Globus pallidus (tissue), 1 donor: ENCODE data around the gene EXOC6B.

ENCODE experiments used
- DNase-seq: peaks from one replicate; pipeline ENCODE4 v3.0.0-alpha.2; 2015; ENCODE audit warnings: low spot score

EXOC6B gene

DNA sequence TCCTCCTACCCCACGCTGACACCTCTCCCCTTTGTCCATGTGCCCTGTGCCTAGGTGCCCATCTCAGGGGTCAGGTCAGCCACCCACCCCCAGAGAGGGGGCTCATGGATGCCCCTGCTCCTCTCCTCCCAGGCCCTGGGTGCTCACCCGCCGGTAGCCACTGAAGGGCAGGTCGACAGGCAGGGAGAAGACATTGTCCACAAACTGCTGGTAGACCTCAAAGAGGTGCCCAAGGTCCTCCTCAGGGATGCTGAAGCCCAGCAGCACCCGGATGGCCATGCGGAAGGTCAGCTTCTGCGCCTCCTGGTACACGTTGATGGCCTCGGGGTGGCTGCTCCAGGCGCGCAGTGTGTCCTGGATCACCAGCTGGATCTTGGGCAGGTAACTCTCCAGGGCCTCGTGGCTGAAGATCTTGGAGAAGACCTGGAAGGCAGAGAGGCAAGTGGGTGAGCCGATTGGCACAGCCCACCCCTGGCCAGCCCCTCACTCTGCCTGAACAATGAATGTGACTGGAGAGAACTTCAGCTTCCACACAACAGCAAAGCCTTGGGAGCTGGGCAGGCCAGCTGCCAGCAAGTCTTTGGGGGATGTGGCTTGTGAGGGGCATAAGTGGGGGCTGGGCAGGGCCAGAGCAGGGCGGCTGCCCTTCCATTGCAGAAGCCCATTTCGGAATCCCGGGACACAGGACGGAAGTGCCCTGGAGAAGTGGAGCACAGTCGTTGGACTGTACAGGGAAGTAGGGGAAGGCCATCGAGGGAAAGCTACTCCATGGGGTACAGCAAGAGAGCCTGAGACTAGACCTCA lies 690.6 kb downstream of the EXOC6B start:
- no peak for DNase-seq

DNA sequence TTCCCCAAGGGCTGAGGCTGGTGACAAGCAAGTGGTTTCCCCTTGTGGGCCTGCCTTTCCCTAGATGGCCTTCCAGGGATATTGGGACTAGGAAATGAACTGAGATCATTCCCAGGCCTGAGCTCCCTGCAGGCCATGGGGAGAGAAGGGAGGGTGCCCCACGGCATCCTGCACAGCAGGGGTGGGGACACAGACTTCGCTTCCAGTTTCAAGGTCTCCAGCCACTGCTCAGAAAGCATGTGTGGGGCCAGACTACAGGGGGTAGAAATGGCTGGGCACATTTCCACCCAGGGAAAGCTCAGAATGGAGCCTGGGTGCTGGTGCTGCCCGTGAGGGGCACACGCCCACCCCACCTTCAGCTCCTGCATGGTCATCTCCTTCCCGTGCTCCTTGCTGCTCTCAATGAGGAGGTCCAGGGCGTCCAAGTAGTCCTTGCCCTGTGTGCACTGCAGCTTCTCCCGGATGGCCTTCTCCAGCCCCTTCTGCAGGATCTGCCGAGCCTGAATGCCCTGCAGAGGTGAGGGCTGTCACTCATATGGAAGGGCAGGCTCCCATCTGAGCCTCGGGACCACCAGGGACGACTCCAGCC lies 691.3 kb downstream of the EXOC6B start:
- no peak for DNase-seq

DNA sequence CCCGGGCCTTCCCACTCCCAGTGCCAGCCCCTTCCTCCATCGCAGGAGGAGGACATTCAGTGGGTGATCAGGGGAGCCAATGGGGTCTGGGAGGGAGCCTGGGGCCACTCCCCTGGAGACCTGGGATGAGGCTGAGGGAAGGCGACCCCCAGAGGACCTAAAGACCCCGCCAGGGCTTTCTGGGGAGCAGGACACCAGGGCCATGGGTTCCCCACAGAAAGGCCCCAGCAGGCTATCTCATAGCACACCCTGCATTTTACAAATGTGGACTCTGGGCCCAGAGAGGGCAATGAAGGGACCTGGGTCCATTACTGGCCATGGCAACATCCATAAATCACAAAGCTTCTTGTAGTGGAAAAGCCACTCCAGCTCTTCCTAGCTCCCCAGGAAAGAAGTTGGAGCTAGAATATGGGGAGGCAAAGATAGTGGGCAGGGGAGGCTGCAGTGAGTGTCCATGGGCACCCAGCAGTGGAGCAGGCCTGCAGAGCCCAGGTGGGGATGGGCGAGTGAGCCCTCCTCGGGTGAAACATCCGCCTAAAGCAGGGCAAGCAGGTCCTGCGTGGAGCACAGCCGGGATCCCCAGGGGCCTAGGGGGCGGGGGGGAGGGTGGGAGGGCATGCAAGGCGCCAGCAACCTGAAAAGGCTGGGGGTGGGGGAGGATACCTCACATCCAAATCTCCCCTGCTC lies 692.0 kb downstream of the EXOC6B start:
- no peak for DNase-seq

DNA sequence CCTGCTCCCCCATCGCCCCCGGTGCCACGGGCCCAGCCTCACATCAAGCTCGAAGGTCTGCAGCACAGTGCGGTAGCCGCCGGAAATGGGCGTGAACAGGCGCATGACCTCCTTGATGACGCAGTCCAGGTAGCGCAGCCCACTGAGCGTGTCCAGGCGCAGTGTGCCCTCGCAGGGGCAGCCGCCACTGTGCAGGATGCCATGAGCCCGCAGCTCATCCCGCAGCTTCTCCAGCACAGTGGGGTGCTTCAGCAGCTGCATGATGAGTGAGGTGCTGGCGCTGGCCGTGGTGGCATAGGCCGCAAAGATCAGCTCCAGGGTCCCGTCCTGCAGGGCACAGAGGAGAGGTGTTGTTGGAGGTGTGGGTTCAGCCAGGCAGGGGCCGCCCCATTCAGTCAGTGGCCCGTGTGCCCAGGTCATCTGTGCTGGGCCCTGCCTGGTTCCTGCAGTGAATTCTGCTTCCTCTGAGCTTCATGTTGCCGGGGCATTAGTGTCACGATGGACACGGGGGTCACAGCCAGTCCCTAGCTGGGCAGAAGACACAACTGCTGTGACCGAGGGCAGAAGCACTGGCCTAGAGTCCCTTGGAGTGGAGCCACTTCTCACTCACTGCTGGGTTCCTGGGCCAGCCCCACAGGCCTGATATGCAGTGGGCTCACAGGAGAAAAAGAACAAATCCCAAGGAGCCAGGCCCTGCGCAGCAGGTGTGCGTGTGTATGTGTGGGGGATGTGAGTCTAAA lies 692.7 kb downstream of the EXOC6B start:
- no peak for DNase-seq

DNA sequence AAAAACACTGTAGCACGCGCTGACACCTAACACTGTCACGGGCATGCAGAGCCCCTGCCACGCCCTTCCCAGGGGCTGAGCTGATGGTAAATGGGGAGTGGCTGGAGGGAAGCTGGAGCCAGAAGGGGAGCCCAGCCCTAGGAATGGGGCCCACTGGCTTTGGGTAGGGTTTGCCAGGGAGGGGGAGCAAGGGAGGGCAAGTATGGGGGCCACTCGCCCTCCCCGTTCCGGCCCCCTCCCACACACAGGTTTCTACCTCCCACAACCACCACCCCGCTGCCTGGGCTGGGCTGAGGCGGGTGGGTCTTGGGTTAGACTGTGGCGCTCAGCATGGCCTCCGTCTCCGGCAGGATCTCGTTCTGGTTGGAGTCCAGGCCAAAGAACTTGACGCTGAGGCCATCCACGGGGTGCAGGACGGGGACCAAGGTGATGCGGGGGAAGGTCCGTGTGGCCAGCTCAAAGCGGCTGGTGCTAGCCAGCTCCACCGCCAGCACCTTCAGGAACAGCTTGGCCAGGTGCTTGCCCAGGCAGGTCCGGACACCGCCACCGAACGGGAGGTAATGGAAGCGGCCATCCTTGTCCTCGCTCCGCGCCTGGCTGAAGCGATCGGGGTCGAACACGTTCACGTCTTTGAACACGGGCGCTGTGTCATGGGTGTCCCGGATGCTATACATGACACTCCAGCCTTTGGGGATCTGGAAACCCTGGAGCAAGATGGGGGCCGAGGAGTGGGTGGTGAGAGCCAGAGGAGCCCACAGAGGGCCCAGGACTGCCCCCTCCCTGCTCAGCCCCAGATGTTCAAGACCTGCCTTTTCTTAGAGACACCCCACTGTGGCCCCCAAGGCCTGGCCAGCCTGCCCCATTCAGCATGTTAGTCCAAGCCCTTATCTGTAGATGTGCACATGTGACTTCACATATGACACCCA lies 693.7 kb downstream of the EXOC6B start:
- no peak for DNase-seq

DNA sequence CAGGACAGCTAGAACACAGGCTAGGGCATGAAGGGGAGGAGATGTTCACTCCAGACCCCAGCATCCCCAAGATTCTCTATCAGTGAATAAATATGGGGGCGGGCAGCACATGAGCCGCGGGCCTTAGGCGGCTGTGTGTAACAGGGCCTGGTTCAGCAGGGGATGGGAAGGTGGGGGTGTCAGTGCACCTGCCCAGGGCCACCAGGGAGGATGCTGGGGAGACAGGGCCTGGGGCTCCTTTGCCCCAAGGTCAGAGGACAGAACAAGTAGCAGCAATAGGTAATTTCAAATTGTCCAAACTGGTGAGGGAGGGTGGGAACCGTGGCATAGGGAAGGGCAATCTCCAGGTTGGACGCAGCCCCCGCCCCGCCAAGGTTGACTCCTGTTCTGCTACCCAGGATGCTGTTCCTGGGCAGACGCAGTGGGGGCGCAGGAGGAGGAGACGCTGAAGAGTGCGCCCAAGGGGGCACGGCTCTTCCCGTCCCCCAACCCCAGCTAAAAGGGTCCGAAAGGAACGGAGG lies 694.4 kb downstream of the EXOC6B start:
- DNase-seq: no peak

DNA sequence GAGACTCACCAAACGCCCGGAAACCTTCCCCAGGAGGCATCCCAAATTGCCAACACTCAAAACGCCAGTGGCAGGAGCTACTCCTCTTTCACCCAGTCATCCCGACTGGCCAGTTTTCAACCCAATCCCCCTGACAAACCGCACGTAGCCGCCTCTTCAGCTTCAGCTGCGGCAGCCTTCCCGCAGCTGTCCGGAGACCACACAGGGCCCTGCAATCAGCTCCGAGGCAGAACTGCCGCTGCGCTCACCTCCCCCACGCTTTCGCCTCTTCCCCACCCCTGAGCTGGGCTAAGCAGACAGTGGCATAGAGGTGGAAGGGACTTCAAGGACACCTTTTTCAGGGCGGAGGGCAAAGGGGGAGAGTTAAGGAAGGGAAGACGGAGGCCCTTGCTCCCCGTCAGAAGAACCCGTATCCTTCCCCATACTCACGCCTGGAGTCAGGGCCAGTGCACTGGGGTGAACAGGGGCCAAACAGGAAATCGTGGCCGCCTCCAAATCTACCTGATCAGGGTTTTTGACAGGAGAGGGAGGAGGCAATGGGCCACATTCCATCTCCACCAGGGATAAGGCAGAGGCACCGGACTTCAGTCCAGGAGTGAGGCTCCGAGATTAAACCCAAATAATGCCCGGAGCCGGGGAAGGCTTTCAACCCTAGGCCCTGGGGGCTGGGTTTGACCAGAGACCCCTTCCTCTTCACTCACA lies 695.0 kb downstream of the EXOC6B start:
- no peak for DNase-seq

DNA sequence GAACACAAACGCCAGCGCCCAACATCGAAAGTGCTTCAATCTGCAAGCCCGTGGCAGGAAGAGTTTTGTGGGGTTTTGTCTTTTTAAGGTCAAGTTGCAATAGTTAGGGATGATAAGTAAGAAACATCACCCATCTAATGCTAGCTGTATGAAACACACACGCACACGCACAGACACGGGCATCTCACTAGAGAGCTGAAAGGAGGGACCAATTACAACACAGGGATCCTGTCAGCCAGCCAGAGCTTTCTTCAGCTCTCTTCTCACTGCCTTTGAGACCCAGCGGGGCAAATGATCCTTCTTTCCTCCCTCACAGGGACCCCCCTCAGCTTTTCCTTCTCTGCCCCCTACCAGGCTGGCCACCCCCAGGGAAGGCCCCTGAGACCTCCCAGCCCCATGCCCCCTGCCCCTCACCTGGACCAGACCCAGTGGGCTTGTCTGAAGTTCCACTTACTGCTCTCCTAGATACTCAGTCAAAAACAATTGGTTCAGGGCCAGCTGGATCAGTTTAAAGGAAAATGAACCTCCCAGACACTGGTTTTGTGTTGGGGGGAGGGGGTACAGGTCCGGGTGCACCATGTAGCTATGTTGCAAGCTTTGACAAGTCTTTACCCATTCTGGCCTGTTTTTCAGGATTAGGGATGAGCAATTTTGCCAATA lies 696.0 kb downstream of the EXOC6B start:
- no peak for DNase-seq

DNA sequence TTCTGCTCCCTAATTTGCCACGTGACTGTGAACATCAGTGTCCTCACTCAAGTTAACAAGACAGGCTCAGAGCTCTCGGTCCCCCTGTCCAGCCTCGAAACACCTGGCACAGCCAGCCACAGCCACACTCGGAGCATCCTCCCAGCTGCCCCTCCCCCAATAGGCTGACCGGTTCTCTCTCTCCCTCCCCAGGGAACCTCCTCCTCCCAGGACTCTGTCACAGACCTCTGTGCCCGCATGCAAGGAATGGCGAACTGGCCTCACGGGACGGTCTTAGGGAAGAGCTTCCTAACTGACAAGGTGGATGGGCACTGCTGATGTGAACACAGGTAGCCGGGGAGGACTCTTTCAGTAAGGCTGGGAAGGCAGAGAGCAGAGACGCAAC lies 697.0 kb downstream of the EXOC6B start:
- DNase-seq: no peak

DNA sequence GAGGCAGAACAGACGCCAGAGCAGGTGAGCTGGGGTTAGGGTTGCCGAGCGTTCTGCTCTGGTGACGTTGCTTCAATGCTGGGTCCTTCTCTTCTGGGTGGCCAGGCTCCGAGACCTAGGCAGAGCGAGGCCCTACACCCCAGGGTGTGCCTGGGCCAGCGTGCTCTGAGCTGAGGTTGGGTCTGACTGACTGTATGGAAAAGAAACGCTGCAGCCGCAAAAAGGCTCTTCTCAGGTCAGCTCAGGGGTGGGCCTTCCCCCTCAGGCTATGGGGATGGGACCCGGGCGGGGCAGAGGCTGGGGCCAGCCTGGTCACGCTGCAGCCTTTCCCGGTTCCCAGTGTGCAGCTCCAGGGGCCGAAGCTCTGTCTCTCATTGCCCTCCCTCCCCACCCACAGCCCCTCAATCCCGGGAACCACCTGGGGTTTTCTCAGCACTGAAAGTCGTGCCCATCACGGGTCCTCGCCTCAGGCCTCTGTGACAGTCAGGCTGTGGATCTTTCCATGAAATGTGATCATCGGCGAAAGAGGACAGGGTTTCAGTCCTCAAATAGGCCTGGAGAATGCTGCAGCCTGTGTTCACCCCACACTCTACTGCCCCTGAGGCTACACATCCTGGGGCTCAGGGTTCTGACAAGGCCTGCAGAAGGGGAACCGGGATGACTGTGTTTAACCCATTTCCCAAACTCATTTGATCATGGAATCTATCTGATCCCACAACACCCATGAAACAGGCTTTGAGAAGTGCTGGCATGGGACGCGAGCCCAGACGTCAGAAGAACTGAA lies 697.6 kb downstream of the EXOC6B start:
- DNase-seq: no peak

DNA sequence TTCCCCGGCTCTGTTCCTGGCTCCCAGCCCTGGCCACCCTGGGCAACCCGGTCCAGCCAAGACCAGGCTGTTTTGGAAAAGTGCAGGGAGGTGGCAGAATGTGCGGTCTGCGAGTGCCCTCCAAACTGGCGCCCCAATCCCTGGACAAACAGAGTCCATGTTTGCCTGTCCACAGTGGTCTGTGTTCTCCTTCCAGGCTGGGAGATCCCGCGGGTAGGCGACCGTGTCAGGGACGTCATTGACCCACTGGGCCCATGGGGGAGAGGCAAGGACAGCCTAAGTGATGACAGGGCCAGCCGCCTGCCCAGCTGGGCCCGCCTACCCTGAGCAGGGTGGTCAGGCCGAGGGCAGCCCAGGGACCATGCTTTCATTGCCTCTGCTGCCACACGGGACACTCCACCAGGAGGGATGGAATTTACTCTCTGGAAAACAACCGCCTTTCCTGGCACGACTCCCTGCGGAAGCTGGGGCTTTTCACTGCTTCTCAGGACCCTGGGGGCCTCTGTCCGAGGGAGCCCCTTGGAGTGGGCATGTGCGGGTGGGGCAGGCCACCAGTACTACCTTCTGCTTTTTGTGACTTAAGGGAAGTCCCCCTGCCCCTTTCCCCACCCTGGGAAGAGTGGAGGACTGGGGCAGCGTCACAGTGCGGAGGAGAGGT lies 698.3 kb downstream of the EXOC6B start:
- DNase-seq: no peak

DNA sequence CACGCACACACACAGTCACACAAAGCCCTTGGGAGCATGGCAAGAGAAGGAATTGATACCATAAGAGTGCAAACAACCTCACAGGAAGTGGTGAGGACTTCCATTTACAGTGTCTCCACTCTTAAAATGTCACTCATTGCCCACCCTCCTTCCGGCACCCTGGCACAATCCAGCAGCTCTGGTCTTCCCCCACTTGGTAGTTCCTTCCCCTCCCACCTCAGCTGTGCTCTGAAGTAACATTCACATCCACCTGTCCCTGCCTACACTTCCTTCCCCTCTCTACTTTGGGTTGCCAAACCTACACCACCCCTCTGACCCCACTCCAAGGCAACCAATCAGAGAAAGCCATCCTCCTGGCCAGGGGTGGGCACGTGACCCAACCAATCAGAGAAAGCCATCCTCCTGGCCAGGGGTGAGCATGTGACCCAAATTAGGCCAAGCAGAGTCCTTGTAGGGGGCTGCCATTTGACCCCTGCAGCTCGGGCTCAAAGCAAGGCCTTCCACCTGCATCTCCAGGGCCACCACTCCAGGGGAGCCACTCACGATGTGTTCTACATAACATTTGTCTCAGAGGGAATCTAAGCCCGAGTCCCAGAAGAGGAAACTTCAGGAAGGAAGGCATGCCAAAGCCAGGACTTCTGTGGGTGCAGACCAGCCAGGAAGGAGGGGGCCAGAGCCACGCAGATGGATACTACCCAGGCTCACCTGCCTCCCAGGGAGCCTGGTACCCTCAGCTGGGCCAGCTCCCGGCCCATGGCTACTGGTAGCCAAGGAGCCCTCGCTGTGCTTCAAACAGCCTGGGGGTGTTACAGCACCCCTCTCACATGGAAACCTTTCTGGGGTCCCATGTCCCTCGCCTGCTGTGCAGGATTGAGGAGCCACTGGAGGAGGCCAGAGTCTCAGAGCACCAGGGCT lies 699.4 kb downstream of the EXOC6B start:
- DNase-seq: no peak
